WERI-Rb-1 (cell line): Measurements from ENCODE around the gene AGR2.

ENCODE experiments used
- DNase-seq: peaks from one replicate; pipeline ENCODE4 v3.0.0-alpha.2; 2020
- H3K27ac ChIP-seq: fragments of 250-450 bp; sonication (Bioruptor Pico); 2 replicates; pipeline ENCODE4 v1.5.1; 2020; ENCODE audit warnings: mild to moderate bottlenecking, moderate library complexity
- H3K27me3 ChIP-seq: fragments of 250-450 bp; sonication (Bioruptor Pico); 2 replicates; pipeline ENCODE4 v1.5.1; 2021; ENCODE audit warnings: mild to moderate bottlenecking, low read depth, moderate library complexity; ENCODE audit not compliant: insufficient read depth, severe bottlenecking
- H3K36me3 ChIP-seq: fragments of 250-450 bp; sonication (Bioruptor Pico); 2 replicates; pipeline ENCODE4 v1.5.1; 2020; ENCODE audit warnings: mild to moderate bottlenecking, moderate library complexity
- H3K4me3 ChIP-seq: 2 replicates; pipeline ENCODE4 v1.5.1; 2011; ENCODE audit warnings: low read depth, mild to moderate bottlenecking, control low read depth, low read length
- H3K9me3 ChIP-seq: fragments of 250-450 bp; sonication (Bioruptor Pico); 2 replicates; pipeline ENCODE4 v1.5.1; 2021; ENCODE audit warnings: mild to moderate bottlenecking, moderate library complexity; ENCODE audit not compliant: severe bottlenecking
- TF ChIP-seq, protein P1 (sequence below): IDR thresholded peaks from 2 replicates; pipeline ENCODE4 v1.5.1; 2011; ENCODE audit warnings: low read depth, mild to moderate bottlenecking, control low read depth, inconsistent platforms, low read length

The AGR2 gene

GRCh38 chr7:16801579-16801978 is 3.2 kb downstream of the AGR2 start:
- DNase-seq = no peak
- H3K4me3 ChIP-seq = no peak overlapping the region
- no peaks in the 10 kb centered on the region for H3K36me3 ChIP-seq
- TF ChIP-seq, protein P1, sequence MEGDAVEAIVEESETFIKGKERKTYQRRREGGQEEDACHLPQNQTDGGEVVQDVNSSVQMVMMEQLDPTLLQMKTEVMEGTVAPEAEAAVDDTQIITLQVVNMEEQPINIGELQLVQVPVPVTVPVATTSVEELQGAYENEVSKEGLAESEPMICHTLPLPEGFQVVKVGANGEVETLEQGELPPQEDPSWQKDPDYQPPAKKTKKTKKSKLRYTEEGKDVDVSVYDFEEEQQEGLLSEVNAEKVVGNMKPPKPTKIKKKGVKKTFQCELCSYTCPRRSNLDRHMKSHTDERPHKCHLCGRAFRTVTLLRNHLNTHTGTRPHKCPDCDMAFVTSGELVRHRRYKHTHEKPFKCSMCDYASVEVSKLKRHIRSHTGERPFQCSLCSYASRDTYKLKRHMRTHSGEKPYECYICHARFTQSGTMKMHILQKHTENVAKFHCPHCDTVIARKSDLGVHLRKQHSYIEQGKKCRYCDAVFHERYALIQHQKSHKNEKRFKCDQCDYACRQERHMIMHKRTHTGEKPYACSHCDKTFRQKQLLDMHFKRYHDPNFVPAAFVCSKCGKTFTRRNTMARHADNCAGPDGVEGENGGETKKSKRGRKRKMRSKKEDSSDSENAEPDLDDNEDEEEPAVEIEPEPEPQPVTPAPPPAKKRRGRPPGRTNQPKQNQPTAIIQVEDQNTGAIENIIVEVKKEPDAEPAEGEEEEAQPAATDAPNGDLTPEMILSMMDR = no peak
- no peak overlapping the region for H3K27ac ChIP-seq
- H3K9me3 ChIP-seq = no peaks in the 10 kb centered on the region
- no peaks in the 10 kb centered on the region for H3K27me3 ChIP-seq

- TF ChIP-seq, protein P1 = 0 out of 2 replicates have a peak, but pooled peaks have one; percentile 25
- no peak for DNase-seq
Measured at GRCh38 chr7:16801111-16801542, 3.7 kb downstream of the AGR2 start.

GRCh38 chr7:16795624-16796023 is 9.2 kb downstream of the AGR2 start:
- Histone ChIP-seq H3K27ac (no peak overlapping the region), H3K36me3 (no peaks in the 10 kb centered on the region), H3K4me3 (no peak overlapping the region), H3K9me3 (no peaks in the 10 kb centered on the region), H3K27me3 (no peaks in the 10 kb centered on the region)
- TF ChIP-seq, protein P1 = no peak
- DNase-seq = no peak

More at GRCh38 chr7:16801111-16801542, 3.7 kb downstream of the AGR2 start:
- Histone ChIP-seq H3K36me3 (no peaks in the 10 kb centered on the region), H3K9me3 (no peaks in the 10 kb centered on the region), H3K27me3 (no peaks in the 10 kb centered on the region), H3K4me3 (no peak overlapping the region), H3K27ac (no peak overlapping the region)

GRCh38 chr7:16794986-16795385 is 9.8 kb downstream of the AGR2 start:
- H3K9me3 ChIP-seq = no peaks in the 10 kb centered on the region
- H3K27me3 ChIP-seq = no peaks in the 10 kb centered on the region
- H3K27ac ChIP-seq = no peak overlapping the region
- TF ChIP-seq, protein P1 = no peak
- no peak overlapping the region for H3K4me3 ChIP-seq
- DNase-seq = no peak
- H3K36me3 ChIP-seq = no peaks in the 10 kb centered on the region

DNA sequence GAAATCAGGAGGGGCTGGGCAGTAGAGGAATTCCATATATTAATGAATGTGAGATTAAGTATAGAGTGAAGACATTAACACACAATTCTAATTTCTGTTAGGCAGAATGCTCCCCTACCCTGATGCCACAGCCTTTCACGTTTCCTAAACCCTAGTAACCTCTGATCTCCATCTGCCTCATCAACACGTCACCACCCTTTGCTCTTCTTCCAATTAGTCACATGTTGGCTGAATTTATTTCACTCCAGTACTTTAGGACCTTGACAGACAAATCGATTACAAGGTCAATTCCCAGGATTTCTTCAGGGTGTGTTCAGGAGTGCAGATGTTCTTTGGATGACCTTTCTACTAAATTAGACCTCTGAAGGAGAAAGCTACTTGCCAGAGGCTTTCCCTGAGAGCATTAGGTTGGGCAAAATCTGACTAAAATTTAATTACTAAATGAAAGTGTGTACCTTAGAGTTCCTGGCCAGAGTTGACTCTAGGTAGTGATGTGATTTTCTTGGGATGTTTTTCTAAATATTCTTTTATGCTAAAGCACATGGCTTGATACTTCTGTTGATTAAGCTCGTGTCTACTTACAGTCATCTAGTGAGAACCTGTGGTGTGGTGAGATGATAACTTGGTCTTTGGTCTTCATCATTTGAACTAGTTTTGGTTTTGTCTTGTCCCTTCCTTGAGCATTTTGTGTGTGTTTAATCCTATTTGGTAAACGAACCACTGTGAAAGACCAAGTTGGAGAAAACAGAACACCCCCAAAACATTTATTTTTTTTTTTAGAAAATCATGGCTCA is 12.7 kb downstream of the AGR2 start:
- no peaks in the 10 kb centered on the region for H3K9me3 ChIP-seq
- H3K36me3 ChIP-seq = no peaks in the 10 kb centered on the region
- no peak overlapping the region for H3K4me3 ChIP-seq
- no peak overlapping the region for H3K27ac ChIP-seq
- no peaks in the 10 kb centered on the region for H3K27me3 ChIP-seq
- no peak for DNase-seq
- TF ChIP-seq, protein P1 = no peak
